ENCODE results near the gene TUBB6.

The TUBB6 gene

DNA sequence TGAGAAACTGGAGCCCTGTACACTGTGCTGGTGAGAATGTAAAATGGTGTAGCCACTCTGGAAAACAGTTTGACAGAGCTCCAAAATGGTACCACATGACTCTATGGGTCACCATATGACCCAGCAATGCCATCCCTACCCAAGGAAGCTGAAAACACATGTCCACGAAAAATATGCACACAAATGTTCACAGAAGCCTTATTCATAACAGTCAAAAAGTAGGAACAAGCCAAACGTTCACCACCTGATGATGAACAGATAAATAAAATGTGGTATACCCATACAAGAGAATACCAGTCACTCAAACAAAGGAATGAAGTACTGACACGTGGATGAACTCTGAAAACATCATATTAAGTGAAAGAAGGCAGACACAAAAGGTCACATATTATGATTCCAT is 64.4 kb downstream of the TUBB6 start:
- peaks cover 6% of the 10 kb centered on the region; the same call in 1 of the 2 replicates for H3K4me1 ChIP-seq (ENCODE audit: insufficient read depth, low read length)
- 96% methylated on average over 3 of the region's 3 CpGs for WGBS
- no peak overlapping the region for H3K4me3 ChIP-seq (ENCODE audit: low read length)
- no peaks in the 10 kb centered on the region for H3K9me3 ChIP-seq (ENCODE audit: insufficient read depth, low read depth, low read length)
- H3K36me3 ChIP-seq (ENCODE audit: insufficient read depth, low read length): peaks cover 24% of the 10 kb centered on the region
- H3K27me3 ChIP-seq (ENCODE audit: insufficient read depth, low read length): no peaks in the 10 kb centered on the region
- no peak overlapping the region for H3K9ac ChIP-seq (ENCODE audit: low read depth, low read length)
- no peak overlapping the region for H3K27ac ChIP-seq (ENCODE audit: low read depth, low read length)

DNA sequence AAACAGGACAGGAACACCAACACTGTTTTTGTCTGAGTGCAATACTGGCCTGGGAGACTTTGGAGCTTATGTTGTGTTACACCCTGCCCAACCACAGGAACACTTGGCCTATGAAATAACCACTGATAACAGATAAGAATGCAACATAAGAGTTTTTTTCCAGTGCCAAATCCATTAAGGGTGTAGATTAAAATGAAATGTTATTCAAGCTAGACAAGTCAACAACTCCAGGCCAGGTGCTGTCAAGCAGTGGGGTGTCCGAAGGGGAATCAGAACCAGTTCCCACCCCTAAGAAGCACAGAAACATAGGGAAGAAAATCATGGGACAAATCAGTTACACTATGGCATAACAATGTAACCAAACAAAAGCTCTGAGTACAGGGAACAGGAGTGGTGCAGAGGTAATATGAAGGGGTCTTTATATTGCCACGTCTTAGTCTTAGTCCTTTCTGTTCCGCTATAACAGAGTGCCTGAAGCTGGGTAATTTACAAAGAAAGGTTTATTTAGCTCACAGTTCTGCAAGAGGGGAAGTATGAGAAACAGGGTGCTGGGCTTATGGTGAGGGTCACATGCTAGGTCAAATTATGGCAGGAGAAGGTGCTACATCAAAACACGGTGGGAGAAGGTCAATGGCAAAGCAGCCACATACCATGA is 65.2 kb downstream of the TUBB6 start:
- no peaks in the 10 kb centered on the region for H3K27me3 ChIP-seq (ENCODE audit: insufficient read depth, low read length)
- H3K4me3 ChIP-seq (ENCODE audit: low read length): no peak overlapping the region
- peaks cover 6% of the 10 kb centered on the region; the same call in 1 of the 2 replicates for H3K4me1 ChIP-seq (ENCODE audit: insufficient read depth, low read length)
- 90% methylated on average over 4 of the region's 4 CpGs for WGBS
- no peak overlapping the region for H3K9ac ChIP-seq (ENCODE audit: low read depth, low read length)
- no peak overlapping the region for H3K27ac ChIP-seq (ENCODE audit: low read depth, low read length)
- H3K9me3 ChIP-seq (ENCODE audit: insufficient read depth, low read depth, low read length): no peaks in the 10 kb centered on the region
- peaks cover 19% of the 10 kb centered on the region for H3K36me3 ChIP-seq (ENCODE audit: insufficient read depth, low read length)

DNA sequence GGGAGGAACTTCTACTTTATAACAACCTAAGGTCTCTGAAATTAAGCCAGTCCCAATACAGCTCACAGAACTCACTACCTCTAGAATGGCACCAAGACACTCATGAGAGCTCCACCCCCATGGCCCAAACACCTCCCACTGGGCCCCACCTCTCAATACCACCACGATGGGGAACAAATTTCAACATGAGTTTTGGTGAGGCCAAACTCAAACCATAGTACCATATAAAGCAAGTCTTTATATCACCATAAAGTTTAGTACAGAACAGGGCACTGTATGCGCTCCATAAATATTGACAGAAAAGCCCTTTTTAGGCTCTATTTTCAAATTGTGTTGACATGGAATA is 65.7 kb downstream of the TUBB6 start:
- Histone ChIP-seq H3K27ac (ENCODE audit: low read depth, low read length) (no peak overlapping the region), H3K27me3 (ENCODE audit: insufficient read depth, low read length) (no peaks in the 10 kb centered on the region), H3K4me3 (ENCODE audit: low read length) (no peak overlapping the region), H3K4me1 (ENCODE audit: insufficient read depth, low read length) (peaks cover 6% of the 10 kb centered on the region; the same call in 1 of the 2 replicates), H3K36me3 (ENCODE audit: insufficient read depth, low read length) (peaks cover 15% of the 10 kb centered on the region), H3K9ac (ENCODE audit: low read depth, low read length) (no peak overlapping the region), H3K9me3 (ENCODE audit: insufficient read depth, low read depth, low read length) (no peaks in the 10 kb centered on the region)
- WGBS: 84% methylated on average over 2 of the region's 2 CpGs

GRCh38 chr18:12374401-12374800 is 66.4 kb downstream of the TUBB6 start:
- no peak overlapping the region for H3K4me3 ChIP-seq (ENCODE audit: low read length)
- H3K9me3 ChIP-seq (ENCODE audit: insufficient read depth, low read depth, low read length): no peaks in the 10 kb centered on the region
- H3K9ac ChIP-seq (ENCODE audit: low read depth, low read length): no peak overlapping the region
- H3K27ac ChIP-seq (ENCODE audit: low read depth, low read length): no peak overlapping the region
- no peaks in the 10 kb centered on the region for H3K27me3 ChIP-seq (ENCODE audit: insufficient read depth, low read length)
- H3K4me1 ChIP-seq (ENCODE audit: insufficient read depth, low read length): peaks cover 6% of the 10 kb centered on the region; the same call in 1 of the 2 replicates
- 93% methylated on average over 6 of the region's 6 CpGs for WGBS
- H3K36me3 ChIP-seq (ENCODE audit: insufficient read depth, low read length): peaks cover 11% of the 10 kb centered on the region; the same call in 1 of the 2 replicates

Measured in HUES64 (cell line).